ENCODE results near the gene GDI1. TPM values are rescaled to one million over a fixed set of nuclear protein-coding genes. Genes with fewer than 3 reads are reported as not detected.

The GDI1 gene
- total and polyA plus RNA-seq, 2 donors (not counting 1 experiment from before 2014, with no cell fraction given) = 199 to 311 TPM

- H3K9me3 ChIP-seq (ENCODE audit: control extremely low read depth in 1 of 3, control insufficient read depth in 2 of 3, insufficient read depth in 1 of 3, low read length in 2 of 3) = no peaks in the 10 kb centered on the region
- no peak overlapping the region for H3K4me3 ChIP-seq (ENCODE audit: control extremely low read depth in 1 of 5, extremely low read depth in 1 of 5, insufficient read depth in 1 of 5, low read depth in 2 of 5, low read length in 4 of 5)
- TF ChIP-seq EZH2 (IDR thresholded peaks at IDR 0.05; ENCODE audit: borderline replicate concordance, insufficient read depth, low read depth, low read length, poor library complexity, severe bottlenecking) (no peak), CTCF (IDR thresholded peaks at IDR 0.05) (no peak)
- ChIA-PET POLR2A (no interaction called here), CTCF (no interaction called here)
- H3K36me3 ChIP-seq (replicated peaks in 1 of 2; ENCODE audit: control extremely low read depth in 1 of 2, control insufficient read depth in 1 of 2, extremely low read depth in 1 of 2, insufficient read depth in 2 of 2, low read length in 1 of 2) = peaks cover 0 to 35% of the 10 kb centered on the region in 2 experiments
- no peak overlapping the region for H3K4me2 ChIP-seq (replicated peaks; ENCODE audit: low read depth, low read length, poor library complexity, severe bottlenecking)
- no peaks in the 10 kb centered on the region for H3K27me3 ChIP-seq (replicated peaks in 1 of 4; ENCODE audit: control extremely low read depth in 1 of 4, control insufficient read depth in 3 of 4, insufficient read depth in 4 of 4, low read length in 3 of 4)
- WGBS (ENCODE audit: insufficient coverage) = 98% methylated on average over 6 of the region's 9 CpGs
- no peaks in the 10 kb centered on the region for H3K9me3 Mint-ChIP-seq (ENCODE audit: insufficient read depth)
- no peak overlapping the region for H2AFZ ChIP-seq (ENCODE audit: insufficient read depth, low read depth, low read length, poor library complexity, severe bottlenecking)
- no peak overlapping the region for H3K9ac ChIP-seq (ENCODE audit: low read length)
- H3K27ac Mint-ChIP-seq = no peak overlapping the region
- H3K4me3 Mint-ChIP-seq = no peak overlapping the region
- no peaks in the 10 kb centered on the region for H4K20me1 ChIP-seq (ENCODE audit: control insufficient read depth, insufficient read depth, low read length, poor library complexity, severe bottlenecking)
- no peaks in the 10 kb centered on the region for H3K27me3 Mint-ChIP-seq
- no peak overlapping the region for H3K27ac ChIP-seq (ENCODE audit: low read length in 2 of 2)
- intact Hi-C loops (cut with micrococcal nuclease) = no loop called here
- H3K4me1 ChIP-seq (ENCODE audit: control insufficient read depth in 2 of 2, insufficient read depth in 2 of 2, low read length in 2 of 2) = no peaks in the 10 kb centered on the region
- no peaks in the 10 kb centered on the region for H3K79me2 ChIP-seq (ENCODE audit: control insufficient read depth, insufficient read depth, low read length)
- ATAC-seq (ENCODE audit: low read depth) (no peak), DNase-seq (no peak)
- no peaks in the 10 kb centered on the region for H3K4me1 Mint-ChIP-seq
Observed at GRCh38 chrX:154469114-154469513, 32.2 kb downstream of the GDI1 start.

GRCh38 chrX:154469880-154470279 lies 32.9 kb downstream of the GDI1 start:
- DNase-seq (no peak), ATAC-seq (ENCODE audit: low read depth) (no peak)
- H3K36me3 ChIP-seq (replicated peaks in 1 of 2; ENCODE audit: control extremely low read depth in 1 of 2, control insufficient read depth in 1 of 2, extremely low read depth in 1 of 2, insufficient read depth in 2 of 2, low read length in 1 of 2) = peaks cover 0 to 32% of the 10 kb centered on the region in 2 experiments
- H3K27ac Mint-ChIP-seq = no peak overlapping the region
- H3K27me3 ChIP-seq (replicated peaks in 1 of 4; ENCODE audit: control extremely low read depth in 1 of 4, control insufficient read depth in 3 of 4, insufficient read depth in 4 of 4, low read length in 3 of 4) = no peaks in the 10 kb centered on the region
- H3K27ac ChIP-seq (ENCODE audit: low read length in 2 of 2) = no peak overlapping the region
- WGBS (ENCODE audit: insufficient coverage) = 100% methylated on average over 15 of the region's 18 CpGs
- intact Hi-C loops (cut with micrococcal nuclease) = no loop called here
- ChIA-PET POLR2A (no interaction called here), CTCF (no interaction called here)
- H3K79me2 ChIP-seq (ENCODE audit: control insufficient read depth, insufficient read depth, low read length) = no peaks in the 10 kb centered on the region
- no peak overlapping the region for H3K9ac ChIP-seq (ENCODE audit: low read length)
- H3K9me3 Mint-ChIP-seq (ENCODE audit: insufficient read depth) = no peaks in the 10 kb centered on the region
- no peak overlapping the region for H3K4me2 ChIP-seq (replicated peaks; ENCODE audit: low read depth, low read length, poor library complexity, severe bottlenecking)
- H3K9me3 ChIP-seq (ENCODE audit: control extremely low read depth in 1 of 3, control insufficient read depth in 2 of 3, insufficient read depth in 1 of 3, low read length in 2 of 3) = no peaks in the 10 kb centered on the region
- no peaks in the 10 kb centered on the region for H4K20me1 ChIP-seq (ENCODE audit: control insufficient read depth, insufficient read depth, low read length, poor library complexity, severe bottlenecking)
- H3K27me3 Mint-ChIP-seq = no peaks in the 10 kb centered on the region
- H3K4me1 Mint-ChIP-seq = no peaks in the 10 kb centered on the region
- no peak for TF ChIP-seq EZH2 (IDR thresholded peaks at IDR 0.05; ENCODE audit: borderline replicate concordance, insufficient read depth, low read depth, low read length, poor library complexity, severe bottlenecking)
- no peak for TF ChIP-seq CTCF (IDR thresholded peaks at IDR 0.05)
- H2AFZ ChIP-seq (ENCODE audit: insufficient read depth, low read depth, low read length, poor library complexity, severe bottlenecking) = no peak overlapping the region
- no peak overlapping the region for H3K4me3 Mint-ChIP-seq
- no peaks in the 10 kb centered on the region for H3K4me1 ChIP-seq (ENCODE audit: control insufficient read depth in 2 of 2, insufficient read depth in 2 of 2, low read length in 2 of 2)
- H3K4me3 ChIP-seq (ENCODE audit: control extremely low read depth in 1 of 5, extremely low read depth in 1 of 5, insufficient read depth in 1 of 5, low read depth in 2 of 5, low read length in 4 of 5) = no peak overlapping the region

Measured in B cell (primary cell).